Activated CD8-positive, alpha-beta memory T cell treated with anti-CD3 and anti-CD28 coated beads, Interleukin-2, amount 10 ng/mL, durations not matched to agents 7 days and 5 days (primary cell): ENCODE measurements around the gene AJAP1. TPM values are rescaled to one million over a fixed set of nuclear protein-coding genes. Genes with fewer than 3 reads are reported as not detected.

Experiments used
- ATAC-seq: fragments of 150-1000 bp; cut with Tn5 transposase; one replicate; pipeline ENCODE4 v1.10.0; 2021; ENCODE audit warnings: moderate library complexity
- CTCF ChIA-PET: fragments of 350-600 bp; sonication (Branson Sonifier 250); formaldehyde crosslinking; loops from one replicate; lab custom pipeline; 2021; ENCODE audit warnings: antibody characterized with exemption; lab: Charles Lee
- DNase-seq: peaks from one replicate; pipeline ENCODE4 v3.0.0-alpha.2; 2020
- H3K27ac Mint-ChIP-seq: one replicate; pipeline ENCODE4 v1.8.0; 2021; ENCODE audit warnings: mild to moderate bottlenecking, mixed read lengths
- H3K27me3 Mint-ChIP-seq: one replicate; pipeline ENCODE4 v1.8.0; 2021; ENCODE audit warnings: mixed read lengths
- H3K36me3 Mint-ChIP-seq: one replicate; pipeline ENCODE4 v1.8.0; 2021; ENCODE audit warnings: mild to moderate bottlenecking, mixed read lengths
- H3K4me1 Mint-ChIP-seq: one replicate; pipeline ENCODE4 v1.8.0; 2021; ENCODE audit warnings: mixed read lengths
- H3K4me3 Mint-ChIP-seq: one replicate; pipeline ENCODE4 v1.8.0; 2021; ENCODE audit warnings: mild to moderate bottlenecking, moderate library complexity, mixed read lengths
- H3K9me3 Mint-ChIP-seq: one replicate; pipeline ENCODE4 v1.8.0; 2022; ENCODE audit warnings: low read depth, mixed read lengths
- total RNA-seq, 2 experiments: library from RNA; stranded (reverse); gene quantifications; one replicate each; pipeline ENCODE4 v1.2.3, GENCODE V29; 2021

The AJAP1 gene
- total RNA-seq, 2 experiments from 2014 or later, result not detected

- no peak for ATAC-seq
- CTCF ChIA-PET, result no interaction called here
- peaks cover 2% of the 10 kb centered on the region for H3K9me3 Mint-ChIP-seq
- no peak overlapping the region for H3K27ac Mint-ChIP-seq
- H3K36me3 Mint-ChIP-seq, result no peaks in the 10 kb centered on the region
- no peaks in the 10 kb centered on the region for H3K4me1 Mint-ChIP-seq
- DNase-seq, result no peak
- H3K4me3 Mint-ChIP-seq, result no peak overlapping the region
- H3K27me3 Mint-ChIP-seq, result no peaks in the 10 kb centered on the region
Measured at GRCh38 chr1:4734791-4735190, 80.4 kb downstream of the AJAP1 start.

- no peak overlapping the region for H3K27ac Mint-ChIP-seq
- DNase-seq, result no peak
- no peak overlapping the region for H3K4me3 Mint-ChIP-seq
- H3K9me3 Mint-ChIP-seq, result peaks cover 2% of the 10 kb centered on the region
- CTCF ChIA-PET, result no interaction called here
- H3K4me1 Mint-ChIP-seq, result no peaks in the 10 kb centered on the region
- H3K27me3 Mint-ChIP-seq, result no peaks in the 10 kb centered on the region
- ATAC-seq, result no peak
- H3K36me3 Mint-ChIP-seq, result no peaks in the 10 kb centered on the region
Measured at GRCh38 chr1:4736254-4736653, 81.8 kb downstream of the AJAP1 start.

- DNase-seq, result no peak
- H3K9me3 Mint-ChIP-seq, result peaks cover 2% of the 10 kb centered on the region
- CTCF ChIA-PET, result no interaction called here
- H3K27ac Mint-ChIP-seq, result no peak overlapping the region
- H3K4me3 Mint-ChIP-seq, result no peak overlapping the region
- ATAC-seq, result no peak
- no peaks in the 10 kb centered on the region for H3K27me3 Mint-ChIP-seq
- no peaks in the 10 kb centered on the region for H3K36me3 Mint-ChIP-seq
- H3K4me1 Mint-ChIP-seq, result no peaks in the 10 kb centered on the region
Measured at GRCh38 chr1:4741876-4742423, 87.5 kb downstream of the AJAP1 start.

- no peak for DNase-seq
- H3K36me3 Mint-ChIP-seq, result no peaks in the 10 kb centered on the region
- no peaks in the 10 kb centered on the region for H3K4me1 Mint-ChIP-seq
- peaks cover 2% of the 10 kb centered on the region for H3K9me3 Mint-ChIP-seq
- CTCF ChIA-PET, result no interaction called here
- no peak overlapping the region for H3K27ac Mint-ChIP-seq
- no peak overlapping the region for H3K4me3 Mint-ChIP-seq
- H3K27me3 Mint-ChIP-seq, result no peaks in the 10 kb centered on the region
- no peak for ATAC-seq
Measured at GRCh38 chr1:4743978-4744750, 89.8 kb downstream of the AJAP1 start.

GRCh38 chr1:4745560-4745959 lies 91.2 kb downstream of the AJAP1 start:
- no peaks in the 10 kb centered on the region for H3K9me3 Mint-ChIP-seq
- no peak overlapping the region for H3K4me3 Mint-ChIP-seq
- H3K27ac Mint-ChIP-seq, result no peak overlapping the region
- no peaks in the 10 kb centered on the region for H3K27me3 Mint-ChIP-seq
- DNase-seq (no peak), ATAC-seq (no peak)
- CTCF ChIA-PET, result no interaction called here
- no peaks in the 10 kb centered on the region for H3K36me3 Mint-ChIP-seq
- H3K4me1 Mint-ChIP-seq, result no peaks in the 10 kb centered on the region

GRCh38 chr1:4749406-4749805 lies 95.0 kb downstream of the AJAP1 start:
- no peaks in the 10 kb centered on the region for H3K4me1 Mint-ChIP-seq
- no peaks in the 10 kb centered on the region for H3K27me3 Mint-ChIP-seq
- ATAC-seq, result no peak
- no peak overlapping the region for H3K4me3 Mint-ChIP-seq
- no peaks in the 10 kb centered on the region for H3K36me3 Mint-ChIP-seq
- CTCF ChIA-PET, result no interaction called here
- H3K9me3 Mint-ChIP-seq, result no peaks in the 10 kb centered on the region
- H3K27ac Mint-ChIP-seq, result no peak overlapping the region
- no peak for DNase-seq

- no peak overlapping the region for H3K27ac Mint-ChIP-seq
Measured at GRCh38 chr1:4750177-4750576, 95.8 kb downstream of the AJAP1 start.

GRCh38 chr1:4752059-4752458 lies 97.7 kb downstream of the AJAP1 start:
- Mint-ChIP-seq H3K9me3 (no peaks in the 10 kb centered on the region), H3K27me3 (no peaks in the 10 kb centered on the region), H3K4me3 (no peak overlapping the region), H3K36me3 (no peaks in the 10 kb centered on the region), H3K27ac (no peak overlapping the region), H3K4me1 (no peaks in the 10 kb centered on the region)
- ATAC-seq (no peak), DNase-seq (no peak)
- CTCF ChIA-PET, result no interaction called here

More at GRCh38 chr1:4750177-4750576, 95.8 kb downstream of the AJAP1 start:
- DNase-seq (no peak), ATAC-seq (no peak)
- no peaks in the 10 kb centered on the region for H3K4me1 Mint-ChIP-seq
- H3K9me3 Mint-ChIP-seq, result no peaks in the 10 kb centered on the region
- CTCF ChIA-PET, result no interaction called here
- no peak overlapping the region for H3K4me3 Mint-ChIP-seq
- no peaks in the 10 kb centered on the region for H3K27me3 Mint-ChIP-seq
- H3K36me3 Mint-ChIP-seq, result no peaks in the 10 kb centered on the region

GRCh38 chr1:4754816-4755215 lies 100.4 kb downstream of the AJAP1 start:
- DNase-seq, result no peak
- Mint-ChIP-seq H3K27me3 (no peaks in the 10 kb centered on the region), H3K27ac (no peak overlapping the region)

GRCh38 chr1:4755301-4755845 lies 101.0 kb downstream of the AJAP1 start:
- CTCF ChIA-PET, result no interaction called here
- no peak for ATAC-seq
- Mint-ChIP-seq H3K9me3 (peaks cover 9% of the 10 kb centered on the region), H3K4me3 (no peak overlapping the region), H3K27ac (no peak overlapping the region), H3K36me3 (no peaks in the 10 kb centered on the region), H3K27me3 (no peaks in the 10 kb centered on the region), H3K4me1 (no peaks in the 10 kb centered on the region)
- no peak for DNase-seq

More at GRCh38 chr1:4754816-4755215, 100.4 kb downstream of the AJAP1 start:
- Mint-ChIP-seq H3K36me3 (no peaks in the 10 kb centered on the region), H3K9me3 (peaks cover 7% of the 10 kb centered on the region), H3K4me1 (no peaks in the 10 kb centered on the region), H3K4me3 (no peak overlapping the region)
- CTCF ChIA-PET, result no interaction called here
- ATAC-seq, result no peak

GRCh38 chr1:4755864-4756504 lies 101.6 kb downstream of the AJAP1 start:
- no peaks in the 10 kb centered on the region for H3K36me3 Mint-ChIP-seq
- DNase-seq, result no peak
- no peak for ATAC-seq
- peaks cover 9% of the 10 kb centered on the region for H3K9me3 Mint-ChIP-seq
- CTCF ChIA-PET, result no interaction called here
- no peak overlapping the region for H3K4me3 Mint-ChIP-seq
- H3K27ac Mint-ChIP-seq, result no peak overlapping the region
- H3K27me3 Mint-ChIP-seq, result no peaks in the 10 kb centered on the region
- H3K4me1 Mint-ChIP-seq, result no peaks in the 10 kb centered on the region

- Mint-ChIP-seq H3K4me3 (no peak overlapping the region), H3K9me3 (peaks cover 9% of the 10 kb centered on the region), H3K4me1 (no peaks in the 10 kb centered on the region), H3K27ac (no peak overlapping the region), H3K27me3 (no peaks in the 10 kb centered on the region), H3K36me3 (no peaks in the 10 kb centered on the region)
- CTCF ChIA-PET, result no interaction called here
- no peak for ATAC-seq
- no peak for DNase-seq
Measured at GRCh38 chr1:4756851-4757580, 102.6 kb downstream of the AJAP1 start.

- Mint-ChIP-seq H3K4me1 (no peaks in the 10 kb centered on the region), H3K9me3 (peaks cover 9% of the 10 kb centered on the region), H3K36me3 (no peaks in the 10 kb centered on the region), H3K4me3 (no peak overlapping the region), H3K27ac (no peak overlapping the region), H3K27me3 (no peaks in the 10 kb centered on the region)
- no peak for ATAC-seq
- DNase-seq, result no peak
- CTCF ChIA-PET, result no interaction called here
Measured at GRCh38 chr1:4759671-4760070, 105.3 kb downstream of the AJAP1 start.
